Ovary (tissue), 3 donors: ENCODE data around the gene TUBA1B.

ENCODE experiments used
- POLR2A ChIP-seq: fragments of 450-650 bp; IDR thresholded peaks from one replicate; pipeline ENCODE4 v1.6.1; 2017; ENCODE audit warnings: antibody characterized with exemption, mild to moderate bottlenecking, moderate library complexity
- TF ChIP-seq, protein P1 (sequence below), 3 donors: fragments of 450-650 bp in 2 of 3; fragments of 200-600 bp in 1 of 3; IDR thresholded peaks; one replicate each; pipeline versions ENCODE4 v1.5.1 to v1.8.0; 2016 to 2022; ENCODE audit warnings: antibody characterized with exemption in 3 of 3, mild to moderate bottlenecking in 1 of 3
- donor health status: DM: no; HTN: no; CAD: no.

DNA sequence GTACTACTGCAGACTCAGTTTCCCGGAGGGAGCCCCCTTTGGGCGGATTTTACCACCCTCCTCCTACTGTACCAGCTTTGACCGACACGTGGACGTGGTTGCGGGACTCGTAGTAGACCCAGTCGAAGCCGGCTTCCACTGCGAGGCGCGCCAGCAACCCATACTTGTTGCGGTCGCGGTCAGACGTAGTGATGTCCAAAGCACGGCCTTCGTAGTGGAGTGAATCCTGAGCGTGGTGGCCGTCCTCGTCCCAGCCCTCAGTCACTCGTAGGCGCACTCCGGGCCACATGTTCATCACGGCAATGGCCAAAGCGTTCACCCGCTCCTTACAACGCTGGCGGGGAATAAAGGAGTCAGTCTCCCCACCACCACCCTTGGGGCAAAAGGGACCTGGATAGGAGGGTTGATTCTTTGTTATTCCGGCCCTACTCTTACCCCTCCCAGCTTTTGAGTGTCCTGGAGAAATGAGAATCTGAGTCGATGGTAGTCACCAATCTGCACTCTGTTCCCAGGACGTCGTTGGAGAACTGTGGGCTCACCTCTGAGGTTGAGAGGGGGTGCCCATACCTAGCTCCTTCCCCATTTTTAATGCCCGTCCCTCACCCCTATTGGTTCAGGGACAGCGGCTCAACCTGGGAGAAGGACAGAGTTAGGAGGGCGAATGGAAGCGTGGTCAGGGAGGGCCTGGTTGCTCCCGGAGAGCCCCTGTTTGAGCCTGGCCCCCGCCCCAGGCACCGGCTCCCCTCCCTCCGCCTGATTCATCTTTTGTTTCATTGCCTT, 39.9 kb downstream of the TUBA1B start:
- TF ChIP-seq, protein P1, sequence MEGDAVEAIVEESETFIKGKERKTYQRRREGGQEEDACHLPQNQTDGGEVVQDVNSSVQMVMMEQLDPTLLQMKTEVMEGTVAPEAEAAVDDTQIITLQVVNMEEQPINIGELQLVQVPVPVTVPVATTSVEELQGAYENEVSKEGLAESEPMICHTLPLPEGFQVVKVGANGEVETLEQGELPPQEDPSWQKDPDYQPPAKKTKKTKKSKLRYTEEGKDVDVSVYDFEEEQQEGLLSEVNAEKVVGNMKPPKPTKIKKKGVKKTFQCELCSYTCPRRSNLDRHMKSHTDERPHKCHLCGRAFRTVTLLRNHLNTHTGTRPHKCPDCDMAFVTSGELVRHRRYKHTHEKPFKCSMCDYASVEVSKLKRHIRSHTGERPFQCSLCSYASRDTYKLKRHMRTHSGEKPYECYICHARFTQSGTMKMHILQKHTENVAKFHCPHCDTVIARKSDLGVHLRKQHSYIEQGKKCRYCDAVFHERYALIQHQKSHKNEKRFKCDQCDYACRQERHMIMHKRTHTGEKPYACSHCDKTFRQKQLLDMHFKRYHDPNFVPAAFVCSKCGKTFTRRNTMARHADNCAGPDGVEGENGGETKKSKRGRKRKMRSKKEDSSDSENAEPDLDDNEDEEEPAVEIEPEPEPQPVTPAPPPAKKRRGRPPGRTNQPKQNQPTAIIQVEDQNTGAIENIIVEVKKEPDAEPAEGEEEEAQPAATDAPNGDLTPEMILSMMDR (IDR thresholded peaks at IDR 0.05), result no peak
- no peak for TF ChIP-seq POLR2A
